Breast epithelium (tissue), 4 donors: ENCODE results near the gene HLTF. TPM values are rescaled to one million over a fixed set of nuclear protein-coding genes. Genes with fewer than 3 reads are reported as not detected.

Experiments
- DNase-seq, 2 donors: peaks; one replicate each; pipeline ENCODE4 v3.0.0-alpha.2; 2019; ENCODE audit warnings: low spot score in 2 of 2
- H3K27ac ChIP-seq, 2 donors: fragments of 200-600 bp; sonication (generic) in 1 of 2; one replicate each; pipeline ENCODE4 v1.5.1; 2016 to 2019; ENCODE audit warnings: mild to moderate bottlenecking in 1 of 2
- H3K27me3 ChIP-seq, 2 donors: fragments of 200-600 bp; sonication (generic) in 1 of 2; one replicate each; pipeline versions ENCODE4 v1.5.1 to v1.6.0; 2017 to 2019; ENCODE audit warnings: control low read depth in 1 of 2, mild to moderate bottlenecking in 1 of 2
- H3K36me3 ChIP-seq: fragments of 200-600 bp; one replicate; pipeline ENCODE4 v1.5.1; 2019
- H3K4me1 ChIP-seq, 2 donors: fragments of 200-600 bp; sonication (generic); one replicate each; pipeline ENCODE4 v1.5.1; 2016 to 2019; ENCODE audit warnings: control low read depth in 1 of 2
- H3K4me3 ChIP-seq, 3 donors: fragments of 200-600 bp; sonication (generic); 1 replicate in 2 of 3; 2 replicates in 1 of 3; pipeline ENCODE4 v1.5.1; 2016 to 2019; ENCODE audit warnings: mild to moderate bottlenecking in 3 of 3, moderate library complexity in 2 of 3
- H3K9me3 ChIP-seq, 2 donors: fragments of 200-600 bp; sonication (generic) in 1 of 2; one replicate each; pipeline ENCODE4 v1.5.1; 2016 to 2019; ENCODE audit warnings: control low read depth in 1 of 2
- CTCF ChIP-seq, 3 donors: fragments of 450-650 bp; IDR thresholded peaks; one replicate each; pipeline ENCODE4 v1.5.1; 2016 to 2017; ENCODE audit warnings: antibody characterized with exemption in 3 of 3, mild to moderate bottlenecking in 3 of 3, moderate library complexity in 3 of 3
- POLR2A ChIP-seq: fragments of 450-650 bp; IDR thresholded peaks from one replicate; pipeline ENCODE4 v1.6.1; 2016; ENCODE audit warnings: antibody characterized with exemption, mild to moderate bottlenecking, moderate library complexity
- POLR2AphosphoS5 ChIP-seq, 3 donors: sonication (generic); formaldehyde crosslinking; IDR thresholded peaks; one replicate each; pipeline ENCODE4 v1.6.1; 2017; ENCODE audit warnings: antibody characterized with exemption in 3 of 3
- intact Hi-C: fragments of 100-400 bp; cut with DNase I; formaldehyde crosslinking; loops from one replicate; pipeline ENCODE4 v1.15.1; 2023; ENCODE audit warnings: low total_unique reads
- total RNA-seq, 3 donors: library from RNA; depleted of rRNA; stranded (reverse); fragments of >200 nt; gene quantifications; one replicate each; pipeline ENCODE4 v1.1.0, GENCODE V29; 2016

The HLTF gene
- total RNA-seq, 3 donors from 2014 or later: 14.7 to 36.4 (median 22.6) TPM

- TF ChIP-seq POLR2AphosphoS5 (IDR thresholded peaks at IDR 0.05) (no peak), CTCF (IDR thresholded peaks at IDR 0.05) (no peak), POLR2A (no peak)
- no peak for DNase-seq
- H3K27ac ChIP-seq: no peak overlapping the region
- no peak overlapping the region for H3K4me3 ChIP-seq
- H3K36me3 ChIP-seq: no peaks in the 10 kb centered on the region
- intact Hi-C loops: no loop called here
- no peaks in the 10 kb centered on the region for H3K9me3 ChIP-seq
- no peaks in the 10 kb centered on the region for H3K4me1 ChIP-seq
- H3K27me3 ChIP-seq: no peaks in the 10 kb centered on the region
Measured at GRCh38 chr3:149037684-149038083, 48.6 kb downstream of the HLTF start.

- no peak overlapping the region for H3K4me3 ChIP-seq
- no peak for DNase-seq
- H3K27me3 ChIP-seq: no peaks in the 10 kb centered on the region
- intact Hi-C loops: no loop called here
- H3K27ac ChIP-seq: no peak overlapping the region
- H3K36me3 ChIP-seq: no peaks in the 10 kb centered on the region
- TF ChIP-seq CTCF (IDR thresholded peaks at IDR 0.05): no peak
- no peak for TF ChIP-seq POLR2A
- no peak for TF ChIP-seq POLR2AphosphoS5 (IDR thresholded peaks at IDR 0.05)
- no peaks in the 10 kb centered on the region for H3K4me1 ChIP-seq
- H3K9me3 ChIP-seq: no peaks in the 10 kb centered on the region
Measured at GRCh38 chr3:149031096-149031495, 55.2 kb downstream of the HLTF start.

GRCh38 chr3:149026718-149027117 is 59.6 kb downstream of the HLTF start:
- no peak overlapping the region for H3K27ac ChIP-seq
- no peaks in the 10 kb centered on the region for H3K36me3 ChIP-seq
- H3K27me3 ChIP-seq: no peaks in the 10 kb centered on the region
- DNase-seq: no peak
- H3K4me3 ChIP-seq: no peak overlapping the region
- H3K9me3 ChIP-seq: peaks cover 0 to 8% of the 10 kb centered on the region in 2 donors
- TF ChIP-seq CTCF (IDR thresholded peaks at IDR 0.05) (no peak), POLR2AphosphoS5 (IDR thresholded peaks at IDR 0.05) (no peak), POLR2A (no peak)
- no peaks in the 10 kb centered on the region for H3K4me1 ChIP-seq
- intact Hi-C loops: no loop called here

- DNase-seq: no peak
- peaks cover 0 to 8% of the 10 kb centered on the region in 2 donors for H3K9me3 ChIP-seq
- no peak overlapping the region for H3K27ac ChIP-seq
- H3K4me1 ChIP-seq: no peaks in the 10 kb centered on the region
- no peak overlapping the region for H3K4me3 ChIP-seq
- no peaks in the 10 kb centered on the region for H3K36me3 ChIP-seq
- intact Hi-C loops: no loop called here
- TF ChIP-seq POLR2AphosphoS5 (IDR thresholded peaks at IDR 0.05) (no peak), POLR2A (no peak), CTCF (IDR thresholded peaks at IDR 0.05) (no peak)
- H3K27me3 ChIP-seq: no peaks in the 10 kb centered on the region
Measured at GRCh38 chr3:149023951-149024350, 62.4 kb downstream of the HLTF start.

- Histone ChIP-seq H3K27me3 (no peaks in the 10 kb centered on the region), H3K4me1 (no peaks in the 10 kb centered on the region), H3K9me3 (peaks cover 0 to 8% of the 10 kb centered on the region in 2 donors), H3K27ac (no peak overlapping the region), H3K4me3 (no peak overlapping the region), H3K36me3 (no peaks in the 10 kb centered on the region)
- DNase-seq: no peak
- intact Hi-C loops: no loop called here
- TF ChIP-seq CTCF (IDR thresholded peaks at IDR 0.05): no peak
- TF ChIP-seq POLR2AphosphoS5 (IDR thresholded peaks at IDR 0.05): no peak
- no peak for TF ChIP-seq POLR2A
Measured at GRCh38 chr3:149021830-149022229, 64.5 kb downstream of the HLTF start.
